ENCODE results near the gene AKT3. TPM values are rescaled to one million over a fixed set of nuclear protein-coding genes. Genes with fewer than 3 reads are reported as not detected.

The AKT3 gene
- total and polyA plus RNA-seq, 2 experiments from 2014 or later: 4.5 to 18.5 TPM

DNA sequence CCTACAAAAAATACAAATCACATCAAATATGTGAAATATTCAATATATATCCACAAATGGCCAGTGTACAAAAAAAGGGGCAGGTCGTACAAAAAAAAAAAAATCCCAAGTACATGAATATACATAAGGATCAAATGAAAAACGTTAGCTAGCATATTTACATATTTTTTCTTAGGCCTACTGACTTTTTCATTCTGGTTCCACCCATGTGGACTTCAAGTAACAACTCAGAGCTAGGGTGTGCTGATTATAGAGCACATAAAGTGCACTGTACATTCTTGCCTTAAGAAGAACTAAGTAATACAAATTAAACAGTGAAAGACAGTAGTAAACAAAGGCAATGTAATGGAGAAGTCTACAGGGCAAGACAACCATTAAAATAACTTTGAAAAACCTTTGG lies 297.0 kb downstream of the AKT3 start (continued):
- TF ChIP-seq, protein P1, sequence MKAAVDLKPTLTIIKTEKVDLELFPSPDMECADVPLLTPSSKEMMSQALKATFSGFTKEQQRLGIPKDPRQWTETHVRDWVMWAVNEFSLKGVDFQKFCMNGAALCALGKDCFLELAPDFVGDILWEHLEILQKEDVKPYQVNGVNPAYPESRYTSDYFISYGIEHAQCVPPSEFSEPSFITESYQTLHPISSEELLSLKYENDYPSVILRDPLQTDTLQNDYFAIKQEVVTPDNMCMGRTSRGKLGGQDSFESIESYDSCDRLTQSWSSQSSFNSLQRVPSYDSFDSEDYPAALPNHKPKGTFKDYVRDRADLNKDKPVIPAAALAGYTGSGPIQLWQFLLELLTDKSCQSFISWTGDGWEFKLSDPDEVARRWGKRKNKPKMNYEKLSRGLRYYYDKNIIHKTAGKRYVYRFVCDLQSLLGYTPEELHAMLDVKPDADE (IDR thresholded peaks at IDR 0.05): no peak
- TF ChIP-seq POLR2AphosphoS5 (IDR thresholded peaks at IDR 0.05; ENCODE audit: low read depth) (no peak), STAT1 (IDR thresholded peaks at IDR 0.05; ENCODE audit: unreplicated experiment) (no peak), ZNF331 (CRISPR knock-in tag; IDR thresholded peaks at IDR 0.05; ENCODE audit: low read depth) (no peak), EZH2 (IDR thresholded peaks at IDR 0.05; ENCODE audit: low read depth, unreplicated experiment) (no peak), JUNB (IDR thresholded peaks at IDR 0.05; ENCODE audit: unreplicated experiment) (no peak), CREB1 (CRISPR knock-in tag; IDR thresholded peaks at IDR 0.05; ENCODE audit: low read depth) (no peak), EZH2phosphoT487 (IDR thresholded peaks at IDR 0.05; ENCODE audit: unreplicated experiment) (no peak), ZNF114 (CRISPR knock-in tag; IDR thresholded peaks at IDR 0.05) (no peak), NANOG (IDR thresholded peaks at IDR 0.05; ENCODE audit: borderline replicate concordance) (no peak)
- TF ChIP-seq, protein P2, sequence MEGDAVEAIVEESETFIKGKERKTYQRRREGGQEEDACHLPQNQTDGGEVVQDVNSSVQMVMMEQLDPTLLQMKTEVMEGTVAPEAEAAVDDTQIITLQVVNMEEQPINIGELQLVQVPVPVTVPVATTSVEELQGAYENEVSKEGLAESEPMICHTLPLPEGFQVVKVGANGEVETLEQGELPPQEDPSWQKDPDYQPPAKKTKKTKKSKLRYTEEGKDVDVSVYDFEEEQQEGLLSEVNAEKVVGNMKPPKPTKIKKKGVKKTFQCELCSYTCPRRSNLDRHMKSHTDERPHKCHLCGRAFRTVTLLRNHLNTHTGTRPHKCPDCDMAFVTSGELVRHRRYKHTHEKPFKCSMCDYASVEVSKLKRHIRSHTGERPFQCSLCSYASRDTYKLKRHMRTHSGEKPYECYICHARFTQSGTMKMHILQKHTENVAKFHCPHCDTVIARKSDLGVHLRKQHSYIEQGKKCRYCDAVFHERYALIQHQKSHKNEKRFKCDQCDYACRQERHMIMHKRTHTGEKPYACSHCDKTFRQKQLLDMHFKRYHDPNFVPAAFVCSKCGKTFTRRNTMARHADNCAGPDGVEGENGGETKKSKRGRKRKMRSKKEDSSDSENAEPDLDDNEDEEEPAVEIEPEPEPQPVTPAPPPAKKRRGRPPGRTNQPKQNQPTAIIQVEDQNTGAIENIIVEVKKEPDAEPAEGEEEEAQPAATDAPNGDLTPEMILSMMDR (conservative IDR thresholded peaks at IDR 0.05; ENCODE audit: low read depth in 2 of 2): no peak

DNA sequence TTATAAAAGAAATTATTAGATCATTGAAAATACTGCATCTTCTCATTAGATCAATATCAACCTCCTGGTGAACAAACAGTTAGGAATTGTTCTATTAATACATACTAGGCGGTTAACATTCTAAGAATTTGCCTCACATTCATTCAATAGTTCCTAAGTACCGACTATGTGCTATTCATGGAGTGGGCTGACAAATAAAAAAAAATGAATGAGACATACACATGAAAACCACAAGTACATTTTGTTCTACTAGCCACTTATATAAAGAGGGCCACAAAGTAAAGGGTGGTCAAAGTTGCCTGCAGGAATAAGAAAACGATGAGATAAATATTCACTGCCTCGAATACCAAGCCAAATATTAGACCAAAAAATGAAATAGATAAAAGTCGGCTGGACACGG lies 299.8 kb downstream of the AKT3 start:
- no peak overlapping the region for H3K27ac ChIP-seq (ENCODE audit: low read depth)
- no peak overlapping the region for H3K4me3 Mint-ChIP-seq
- no peak overlapping the region for H2AFZ ChIP-seq
- H3K27ac Mint-ChIP-seq: no peak overlapping the region
- no peaks in the 10 kb centered on the region for H3K27me3 ChIP-seq (ENCODE audit: insufficient read depth)
- H3K4me2 ChIP-seq: no peak overlapping the region
- no peaks in the 10 kb centered on the region for H3K27me3 Mint-ChIP-seq (ENCODE audit: insufficient read depth, low read depth, poor library complexity)
- H3K9me2 ChIP-seq (ENCODE audit: insufficient read depth): no peaks in the 10 kb centered on the region
- ATAC-seq (no peak), DNase-seq (ENCODE audit: low spot score) (no peak)
- peaks cover 6% of the 10 kb centered on the region; the same call in 2 of the 3 replicates for H3K36me3 Mint-ChIP-seq (ENCODE audit: low read depth)
- no peaks in the 10 kb centered on the region for H3K4me1 ChIP-seq (ENCODE audit: insufficient read depth)
- H3K36me3 ChIP-seq (ENCODE audit: insufficient read depth): no peaks in the 10 kb centered on the region
- no peaks in the 10 kb centered on the region for H3K9me3 Mint-ChIP-seq
- no peak overlapping the region for H3K4me3 ChIP-seq
- H3F3A ChIP-seq (replicated peaks; ENCODE audit: low read depth): no peaks in the 10 kb centered on the region
- H4K20me1 ChIP-seq (replicated peaks; ENCODE audit: insufficient read depth): no peaks in the 10 kb centered on the region
- peaks cover 5% of the 10 kb centered on the region; the same call in 2 of the 3 replicates for H3K4me1 Mint-ChIP-seq
- H3K79me2 ChIP-seq (replicated peaks; ENCODE audit: insufficient read depth): no peaks in the 10 kb centered on the region
- TF ChIP-seq JUNB (IDR thresholded peaks at IDR 0.05; ENCODE audit: unreplicated experiment): no peak
- no peak for TF ChIP-seq NANOG (IDR thresholded peaks at IDR 0.05; ENCODE audit: borderline replicate concordance)
- TF ChIP-seq ZNF331 (CRISPR knock-in tag; IDR thresholded peaks at IDR 0.05; ENCODE audit: low read depth): no peak
- TF ChIP-seq CREB1 (CRISPR knock-in tag; IDR thresholded peaks at IDR 0.05; ENCODE audit: low read depth): no peak
- TF ChIP-seq, protein P2 (conservative IDR thresholded peaks at IDR 0.05; ENCODE audit: low read depth in 2 of 2): no peak
- TF ChIP-seq EZH2phosphoT487 (IDR thresholded peaks at IDR 0.05; ENCODE audit: unreplicated experiment): no peak
- TF ChIP-seq ZNF114 (CRISPR knock-in tag; IDR thresholded peaks at IDR 0.05): no peak
- TF ChIP-seq, protein P3, sequence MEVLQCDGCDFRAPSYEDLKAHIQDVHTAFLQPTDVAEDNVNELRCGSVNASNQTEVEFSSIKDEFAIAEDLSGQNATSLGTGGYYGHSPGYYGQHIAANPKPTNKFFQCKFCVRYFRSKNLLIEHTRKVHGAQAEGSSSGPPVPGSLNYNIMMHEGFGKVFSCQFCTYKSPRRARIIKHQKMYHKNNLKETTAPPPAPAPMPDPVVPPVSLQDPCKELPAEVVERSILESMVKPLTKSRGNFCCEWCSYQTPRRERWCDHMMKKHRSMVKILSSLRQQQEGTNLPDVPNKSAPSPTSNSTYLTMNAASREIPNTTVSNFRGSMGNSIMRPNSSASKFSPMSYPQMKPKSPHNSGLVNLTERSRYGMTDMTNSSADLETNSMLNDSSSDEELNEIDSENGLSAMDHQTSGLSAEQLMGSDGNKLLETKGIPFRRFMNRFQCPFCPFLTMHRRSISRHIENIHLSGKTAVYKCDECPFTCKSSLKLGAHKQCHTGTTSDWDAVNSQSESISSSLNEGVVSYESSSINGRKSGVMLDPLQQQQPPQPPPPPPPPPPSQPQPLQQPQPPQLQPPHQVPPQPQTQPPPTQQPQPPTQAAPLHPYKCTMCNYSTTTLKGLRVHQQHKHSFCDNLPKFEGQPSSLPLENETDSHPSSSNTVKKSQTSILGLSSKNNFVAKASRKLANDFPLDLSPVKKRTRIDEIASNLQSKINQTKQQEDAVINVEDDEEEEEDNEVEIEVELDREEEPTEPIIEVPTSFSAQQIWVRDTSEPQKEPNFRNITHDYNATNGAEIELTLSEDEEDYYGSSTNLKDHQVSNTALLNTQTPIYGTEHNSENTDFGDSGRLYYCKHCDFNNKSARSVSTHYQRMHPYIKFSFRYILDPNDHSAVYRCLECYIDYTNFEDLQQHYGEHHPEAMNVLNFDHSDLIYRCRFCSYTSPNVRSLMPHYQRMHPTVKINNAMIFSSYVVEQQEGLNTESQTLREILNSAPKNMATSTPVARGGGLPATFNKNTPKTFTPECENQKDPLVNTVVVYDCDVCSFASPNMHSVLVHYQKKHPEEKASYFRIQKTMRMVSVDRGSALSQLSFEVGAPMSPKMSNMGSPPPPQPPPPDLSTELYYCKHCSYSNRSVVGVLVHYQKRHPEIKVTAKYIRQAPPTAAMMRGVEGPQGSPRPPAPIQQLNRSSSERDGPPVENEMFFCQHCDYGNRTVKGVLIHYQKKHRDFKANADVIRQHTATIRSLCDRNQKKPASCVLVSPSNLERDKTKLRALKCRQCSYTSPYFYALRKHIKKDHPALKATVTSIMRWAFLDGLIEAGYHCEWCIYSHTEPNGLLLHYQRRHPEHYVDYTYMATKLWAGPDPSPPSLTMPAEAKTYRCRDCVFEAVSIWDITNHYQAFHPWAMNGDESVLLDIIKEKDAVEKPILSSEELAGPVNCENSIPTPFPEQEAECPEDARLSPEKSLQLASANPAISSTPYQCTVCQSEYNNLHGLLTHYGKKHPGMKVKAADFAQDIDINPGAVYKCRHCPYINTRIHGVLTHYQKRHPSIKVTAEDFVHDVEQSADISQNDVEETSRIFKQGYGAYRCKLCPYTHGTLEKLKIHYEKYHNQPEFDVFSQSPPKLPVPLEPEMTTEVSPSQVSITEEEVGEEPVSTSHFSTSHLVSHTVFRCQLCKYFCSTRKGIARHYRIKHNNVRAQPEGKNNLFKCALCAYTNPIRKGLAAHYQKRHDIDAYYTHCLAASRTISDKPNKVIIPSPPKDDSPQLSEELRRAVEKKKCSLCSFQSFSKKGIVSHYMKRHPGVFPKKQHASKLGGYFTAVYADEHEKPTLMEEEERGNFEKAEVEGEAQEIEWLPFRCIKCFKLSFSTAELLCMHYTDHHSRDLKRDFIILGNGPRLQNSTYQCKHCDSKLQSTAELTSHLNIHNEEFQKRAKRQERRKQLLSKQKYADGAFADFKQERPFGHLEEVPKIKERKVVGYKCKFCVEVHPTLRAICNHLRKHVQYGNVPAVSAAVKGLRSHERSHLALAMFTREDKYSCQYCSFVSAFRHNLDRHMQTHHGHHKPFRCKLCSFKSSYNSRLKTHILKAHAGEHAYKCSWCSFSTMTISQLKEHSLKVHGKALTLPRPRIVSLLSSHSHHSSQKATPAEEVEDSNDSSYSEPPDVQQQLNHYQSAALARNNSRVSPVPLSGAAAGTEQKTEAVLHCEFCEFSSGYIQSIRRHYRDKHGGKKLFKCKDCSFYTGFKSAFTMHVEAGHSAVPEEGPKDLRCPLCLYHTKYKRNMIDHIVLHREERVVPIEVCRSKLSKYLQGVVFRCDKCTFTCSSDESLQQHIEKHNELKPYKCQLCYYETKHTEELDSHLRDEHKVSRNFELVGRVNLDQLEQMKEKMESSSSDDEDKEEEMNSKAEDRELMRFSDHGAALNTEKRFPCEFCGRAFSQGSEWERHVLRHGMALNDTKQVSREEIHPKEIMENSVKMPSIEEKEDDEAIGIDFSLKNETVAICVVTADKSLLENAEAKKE (CRISPR knock-in tag; IDR thresholded peaks at IDR 0.05): no peak
- TF ChIP-seq STAT1 (IDR thresholded peaks at IDR 0.05; ENCODE audit: unreplicated experiment): no peak

Data from GM23338 (cell line).